HG02870 (cell line): Measurements from ENCODE around the gene CYP4A22.
"Not testable (repeated sequence)": the region's sequence is repeated elsewhere in the genome, so short reads cannot be mapped to it uniquely, and the experiment has no call there.

ENCODE experiments used
- ATAC-seq: cut with Tn5 transposase; IDR thresholded peaks from one replicate; pipeline ENCODE4 v1.9.1; 2021; ENCODE audit warnings: mild to moderate bottlenecking, moderate library complexity; ENCODE audit not compliant: unreplicated experiment

Gene CYP4A22

GRCh38 chr1:47184090-47184821 lies 47.0 kb downstream of the CYP4A22 start:
- ATAC-seq, result no peak

DNA sequence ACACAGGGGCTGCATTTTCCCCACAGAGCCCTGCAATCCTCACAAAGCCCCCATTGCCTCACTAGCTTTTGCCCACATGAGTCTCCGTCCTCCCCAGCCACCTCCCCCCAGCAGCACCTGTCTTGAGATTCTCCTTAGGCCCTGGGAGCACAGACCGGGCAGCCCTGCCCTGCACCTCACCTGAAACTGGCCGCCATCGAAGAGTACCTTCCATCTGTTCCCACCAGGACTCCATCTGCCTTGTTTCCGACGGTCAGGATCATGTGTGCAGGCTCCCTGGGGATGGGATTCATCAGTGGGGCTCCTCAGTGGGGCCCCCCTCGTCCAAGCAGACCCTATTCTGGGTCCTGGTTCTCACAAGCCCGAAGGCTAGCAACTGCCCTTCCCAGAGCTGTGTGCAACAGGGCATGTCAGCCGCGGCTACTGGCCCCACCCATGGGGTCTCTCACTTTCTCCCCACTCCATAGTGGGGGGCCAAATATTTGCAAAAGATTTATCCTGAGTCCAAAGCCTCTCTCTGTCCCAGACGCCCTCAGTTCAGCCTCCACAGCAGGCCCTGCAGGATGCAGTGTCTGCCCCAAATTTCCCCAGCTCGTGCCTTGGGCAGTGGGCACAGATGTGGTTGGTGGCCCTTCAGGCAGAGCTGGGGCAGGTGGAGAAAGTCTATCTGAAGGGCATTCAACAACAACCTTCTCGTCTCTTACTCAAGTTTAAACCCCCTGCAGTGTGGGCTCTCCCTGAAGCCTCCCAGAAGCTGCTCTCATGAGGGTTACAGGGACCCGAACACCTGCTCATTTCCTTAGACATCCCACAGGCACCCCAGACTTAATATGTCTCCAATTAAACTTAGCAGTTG lies 47.8 kb downstream of the CYP4A22 start:
- ATAC-seq, result no peak

- ATAC-seq, result no peak
These were observed 49.3 kb downstream of the CYP4A22 start for GRCh38 chr1:47186267-47187185.

DNA sequence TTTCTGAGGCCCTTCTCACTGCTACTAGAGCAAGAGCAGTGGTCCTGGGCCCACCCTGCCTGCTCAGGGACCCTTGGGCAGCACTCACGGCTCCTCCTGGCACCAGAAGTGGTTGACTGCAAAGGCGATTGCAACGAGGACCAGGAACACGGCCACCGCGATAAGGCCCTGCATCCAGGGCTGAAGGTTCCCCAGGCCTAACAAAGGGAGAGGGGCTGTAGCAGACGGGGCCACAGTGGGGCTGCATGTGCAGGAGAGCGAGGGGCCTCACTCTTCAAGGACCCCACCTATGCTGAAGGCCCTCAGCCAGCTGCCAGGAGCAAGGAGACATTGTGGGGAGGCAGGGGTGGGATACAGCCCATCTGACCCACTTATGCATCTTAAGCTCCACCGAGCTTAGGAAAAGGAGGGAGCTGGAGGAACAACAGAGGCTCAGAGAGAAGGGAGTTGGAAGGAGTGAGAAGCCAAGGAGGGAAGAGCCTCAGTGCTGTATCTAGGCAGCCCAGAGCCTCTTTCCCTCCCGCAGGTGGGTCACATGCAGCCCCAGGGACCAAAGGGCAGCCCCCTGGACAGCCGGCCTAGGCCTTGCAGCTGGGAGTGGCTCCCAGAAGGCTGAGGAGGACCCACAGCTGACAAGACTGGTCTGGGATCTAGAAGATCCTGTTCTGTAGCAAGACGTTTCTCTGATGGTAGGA lies 50.1 kb downstream of the CYP4A22 start:
- no peak for ATAC-seq

- no peak for ATAC-seq
These were observed 50.6 kb downstream of the CYP4A22 start for GRCh38 chr1:47187926-47188250.

GRCh38 chr1:47188791-47189785 lies 51.8 kb downstream of the CYP4A22 start:
- ATAC-seq, result no peak

DNA sequence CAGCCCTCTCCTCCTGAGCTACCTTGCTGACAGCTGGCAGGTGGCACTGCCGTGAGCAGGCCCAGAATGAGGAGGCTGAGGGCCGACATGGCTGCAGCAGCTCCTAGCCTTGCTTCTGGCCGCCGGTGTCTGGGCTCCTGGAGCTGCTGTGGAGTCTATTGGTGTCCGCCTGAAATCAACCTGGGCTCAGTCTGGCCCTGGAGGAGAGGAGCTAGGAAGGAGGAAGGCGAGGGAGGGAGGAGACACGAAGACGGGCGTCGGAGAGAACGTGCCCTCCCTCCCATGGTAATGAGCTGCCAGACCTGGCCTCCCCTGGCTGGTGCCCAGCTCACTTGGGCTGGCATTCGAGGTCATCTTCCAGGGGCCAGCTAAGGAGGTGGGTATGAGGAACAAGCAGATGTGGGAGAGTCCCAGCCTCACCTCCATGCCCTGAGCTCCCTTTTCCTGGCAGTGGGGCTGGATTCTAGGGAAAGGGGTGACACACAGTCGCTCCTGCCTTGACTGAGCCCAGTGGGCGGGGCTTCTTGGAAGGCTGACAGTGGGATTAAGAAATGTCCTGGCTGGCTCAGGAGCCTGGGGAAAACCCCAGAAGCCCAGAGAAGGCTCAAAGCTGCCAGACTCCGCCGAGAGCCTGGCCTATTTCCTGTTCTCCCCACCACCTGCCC lies 52.7 kb downstream of the CYP4A22 start, which contains the start of gene PDZK1IP1:
Gene PDZK1IP1, minus strand, starts transcription at position 193 of the 665 bp plus-strand sequence. Its CDS starts 104 bp downstream, at position 89.
- no peak for ATAC-seq

- no peak for ATAC-seq
These were observed 53.2 kb downstream of the CYP4A22 start for GRCh38 chr1:47190509-47190855.

- ATAC-seq, result no peak
These were observed 53.6 kb downstream of the CYP4A22 start for GRCh38 chr1:47190857-47191256.

DNA sequence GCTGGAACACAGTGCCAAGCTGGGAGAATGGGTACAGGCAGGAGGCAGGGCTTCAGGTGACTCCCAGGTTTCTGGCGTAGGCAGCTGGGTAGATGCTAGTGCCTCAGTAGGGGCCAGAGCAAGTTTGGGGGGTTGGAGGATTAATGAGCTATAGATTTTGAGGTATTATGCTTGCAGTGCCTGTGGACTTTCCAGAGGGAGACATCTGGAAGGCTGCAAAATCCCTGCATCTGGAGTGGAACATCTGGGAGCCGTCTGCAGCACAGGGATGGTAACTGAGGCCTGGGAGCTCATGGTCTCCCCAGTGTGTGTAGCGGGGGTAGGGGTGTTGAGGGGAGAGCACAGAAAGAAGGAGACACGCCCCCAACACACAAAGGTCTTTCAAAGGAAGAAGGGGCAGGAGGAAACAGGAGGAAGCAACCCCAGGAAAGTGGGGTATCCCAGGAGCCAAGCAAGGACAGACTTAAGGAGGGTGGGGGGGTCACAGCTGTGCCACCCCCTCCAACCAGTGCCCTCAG lies 54.8 kb downstream of the CYP4A22 start:
- ATAC-seq, result no peak

GRCh38 chr1:47192458-47193384 lies 55.5 kb downstream of the CYP4A22 start:
- peak; percentile 64 for ATAC-seq

DNA sequence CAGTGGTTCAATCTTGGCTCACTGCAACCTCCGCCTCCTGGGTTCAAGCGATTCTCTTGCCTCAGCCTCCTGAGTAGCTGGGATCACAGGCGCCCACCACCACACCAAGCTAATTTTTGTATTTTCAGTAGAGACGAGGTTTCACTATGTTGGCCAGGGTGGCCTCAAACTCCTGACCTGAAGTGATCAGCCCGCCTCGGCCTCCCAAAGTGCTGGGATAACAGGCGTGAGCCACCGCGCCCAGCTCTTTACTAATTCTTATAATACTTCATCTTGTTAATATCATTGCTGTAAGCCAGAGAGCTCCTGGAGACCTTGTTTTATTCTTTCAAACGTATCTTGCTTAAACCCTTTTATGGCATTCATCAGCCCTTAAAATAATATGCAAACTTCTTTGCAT lies 56.3 kb downstream of the CYP4A22 start:
- not testable (repeated sequence) for ATAC-seq

DNA sequence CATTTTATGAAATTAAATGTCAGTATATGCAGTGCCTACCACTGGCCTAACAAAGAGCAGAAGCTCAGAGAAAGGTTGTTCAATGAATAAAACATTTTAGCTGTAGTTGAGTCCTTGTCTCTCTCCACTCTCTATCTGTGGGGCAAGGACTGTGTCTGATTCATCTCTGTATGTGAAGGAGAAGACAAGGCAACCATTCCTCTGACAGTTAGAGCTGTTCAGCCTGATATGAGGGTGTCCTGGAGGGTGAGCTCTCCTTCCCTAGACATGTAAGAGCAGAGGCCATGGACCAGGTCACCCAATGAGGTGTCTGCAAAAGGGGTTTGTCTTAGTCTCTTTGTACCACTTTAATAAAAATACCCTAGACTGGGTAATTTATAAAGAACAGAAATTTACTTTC lies 57.1 kb downstream of the CYP4A22 start:
- no peak for ATAC-seq

DNA sequence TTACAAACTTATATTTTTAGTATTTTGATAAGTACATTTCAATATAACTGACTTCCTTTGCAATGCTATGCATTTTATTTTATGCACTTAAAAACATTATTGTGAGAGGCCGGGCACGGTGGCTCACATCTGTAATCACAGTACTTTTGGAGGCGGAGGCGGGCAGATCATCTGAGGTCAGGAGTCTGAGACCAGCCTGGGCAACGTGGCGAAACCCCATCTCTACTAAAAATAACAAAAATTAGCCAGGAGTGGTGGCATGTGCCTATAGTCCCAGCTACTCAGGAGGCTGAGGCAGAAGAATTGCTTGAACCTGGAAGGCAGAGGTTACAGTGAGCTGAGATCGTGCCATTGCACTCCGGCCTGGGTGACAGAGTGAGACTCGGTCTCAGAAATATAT lies 58.7 kb downstream of the CYP4A22 start:
- ATAC-seq, result not testable (repeated sequence)

DNA sequence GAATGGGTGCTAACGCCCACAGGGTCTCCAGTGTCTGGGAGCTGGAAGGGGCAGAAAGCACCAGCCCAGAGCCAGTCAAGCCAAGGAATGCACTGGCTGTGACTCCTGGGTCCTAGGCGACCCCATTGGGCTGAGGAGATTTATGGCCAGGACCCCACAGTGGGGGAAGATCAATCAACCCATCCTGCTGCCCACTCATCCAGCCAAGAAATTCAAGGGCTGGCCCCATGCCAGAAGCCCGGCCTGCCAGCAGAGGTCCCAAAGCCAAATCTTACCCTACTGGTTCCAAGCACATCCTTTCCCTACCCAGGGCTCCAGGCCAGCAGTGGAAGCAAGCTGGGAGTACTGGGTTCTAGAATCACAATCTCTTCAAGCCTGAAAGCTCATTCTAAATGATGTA lies 59.4 kb downstream of the CYP4A22 start:
- no peak for ATAC-seq

DNA sequence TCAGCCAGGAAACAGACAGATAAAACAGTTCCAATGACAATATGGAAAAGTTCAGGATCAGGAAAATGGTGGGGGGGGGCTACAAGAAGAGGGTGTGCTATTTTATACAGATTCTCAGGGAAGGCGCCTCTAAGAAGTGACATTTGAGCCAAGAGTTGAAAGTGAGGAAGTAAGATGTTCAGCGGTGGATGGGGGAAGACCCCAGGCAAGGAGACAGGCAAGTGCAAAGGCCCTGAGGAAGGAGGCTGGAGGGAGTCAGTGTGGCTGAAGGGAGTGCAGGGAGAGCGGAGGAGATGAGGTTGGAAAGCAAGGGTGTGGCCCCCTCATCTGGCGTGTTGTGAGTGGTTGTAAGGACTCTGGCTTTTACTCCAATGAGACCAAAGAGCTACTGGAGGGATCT lies 61.0 kb downstream of the CYP4A22 start:
- ATAC-seq, result no peak
